ENCODE data around the gene SLC25A21.
"Not testable (repeated sequence)": the region's sequence is repeated elsewhere in the genome, so short reads cannot be mapped to it uniquely, and the experiment has no call there.

Gene SLC25A21

GRCh38 chr14:37081856-37082255, 90.5 kb downstream of the SLC25A21 start:
- no peaks in the 10 kb centered on the region for H3K4me1 ChIP-seq (ENCODE audit: insufficient read depth, low read length)
- H3K27me3 ChIP-seq (ENCODE audit: control insufficient read depth in 1 of 2, insufficient read depth in 2 of 2, low read length in 2 of 2): no peaks in the 10 kb centered on the region
- no peak overlapping the region for H3K27ac ChIP-seq (ENCODE audit: low read depth, low read length)
- no peak overlapping the region for H3K4me3 ChIP-seq (ENCODE audit: low read depth in 1 of 2, low read length in 2 of 2)
- no peak overlapping the region for H3K9ac ChIP-seq (ENCODE audit: low read length)
- no peaks in the 10 kb centered on the region for H3K36me3 ChIP-seq (ENCODE audit: insufficient read depth, low read length)
- no peaks in the 10 kb centered on the region for H3K9me3 ChIP-seq (ENCODE audit: low read length)

GRCh38 chr14:37081218-37081617, 91.2 kb downstream of the SLC25A21 start:
- no peaks in the 10 kb centered on the region for H3K27me3 ChIP-seq (ENCODE audit: control insufficient read depth in 1 of 2, insufficient read depth in 2 of 2, low read length in 2 of 2)
- no peaks in the 10 kb centered on the region for H3K36me3 ChIP-seq (ENCODE audit: insufficient read depth, low read length)
- H3K9ac ChIP-seq (ENCODE audit: low read length): no peak overlapping the region
- H3K4me3 ChIP-seq (ENCODE audit: low read depth in 1 of 2, low read length in 2 of 2): no peak overlapping the region
- no peaks in the 10 kb centered on the region for H3K9me3 ChIP-seq (ENCODE audit: low read length)
- H3K27ac ChIP-seq (ENCODE audit: low read depth, low read length): no peak overlapping the region
- no peaks in the 10 kb centered on the region for H3K4me1 ChIP-seq (ENCODE audit: insufficient read depth, low read length)

GRCh38 chr14:37078131-37078530, 94.3 kb downstream of the SLC25A21 start:
- H3K9ac ChIP-seq (ENCODE audit: low read length): no peak overlapping the region
- H3K27ac ChIP-seq (ENCODE audit: low read depth, low read length): no peak overlapping the region
- no peaks in the 10 kb centered on the region for H3K36me3 ChIP-seq (ENCODE audit: insufficient read depth, low read length)
- H3K4me3 ChIP-seq (ENCODE audit: low read depth in 1 of 2, low read length in 2 of 2): no peak overlapping the region
- H3K4me1 ChIP-seq (ENCODE audit: insufficient read depth, low read length): no peaks in the 10 kb centered on the region
- H3K9me3 ChIP-seq (ENCODE audit: low read length): no peaks in the 10 kb centered on the region
- H3K27me3 ChIP-seq (ENCODE audit: control insufficient read depth in 1 of 2, insufficient read depth in 2 of 2, low read length in 2 of 2): no peaks in the 10 kb centered on the region

- not testable (repeated sequence) for H3K9me3 ChIP-seq (ENCODE audit: low read length); H3K4me1 ChIP-seq (ENCODE audit: insufficient read depth, low read length)
Observed at GRCh38 chr14:37074320-37074719, 98.1 kb downstream of the SLC25A21 start.

GRCh38 chr14:37063467-37064240, 108.8 kb downstream of the SLC25A21 start:
- no peak overlapping the region for H3K9ac ChIP-seq (ENCODE audit: low read length)
- no peak overlapping the region for H3K4me3 ChIP-seq (ENCODE audit: low read depth in 1 of 2, low read length in 2 of 2)
- H3K27ac ChIP-seq (ENCODE audit: low read depth, low read length): no peak overlapping the region
- H3K4me1 ChIP-seq (ENCODE audit: insufficient read depth, low read length): no peaks in the 10 kb centered on the region
- H3K27me3 ChIP-seq (ENCODE audit: control insufficient read depth in 1 of 2, insufficient read depth in 2 of 2, low read length in 2 of 2): no peaks in the 10 kb centered on the region
- no peaks in the 10 kb centered on the region for H3K36me3 ChIP-seq (ENCODE audit: insufficient read depth, low read length)
- H3K9me3 ChIP-seq (ENCODE audit: low read length): no peaks in the 10 kb centered on the region

More at GRCh38 chr14:37074320-37074719, 98.1 kb downstream of the SLC25A21 start:
- not testable (repeated sequence) for H3K4me3 ChIP-seq (ENCODE audit: low read depth in 1 of 2, low read length in 2 of 2); H3K27ac ChIP-seq (ENCODE audit: low read depth, low read length); H3K36me3 ChIP-seq (ENCODE audit: insufficient read depth, low read length); H3K9ac ChIP-seq (ENCODE audit: low read length); H3K27me3 ChIP-seq (ENCODE audit: control insufficient read depth in 1 of 2, insufficient read depth in 2 of 2, low read length in 2 of 2)

GRCh38 chr14:37062191-37062803, 110.1 kb downstream of the SLC25A21 start:
- Histone ChIP-seq H3K4me3 (ENCODE audit: low read depth in 1 of 2, low read length in 2 of 2) (no peak overlapping the region), H3K4me1 (ENCODE audit: insufficient read depth, low read length) (no peaks in the 10 kb centered on the region), H3K27ac (ENCODE audit: low read depth, low read length) (no peak overlapping the region), H3K9ac (ENCODE audit: low read length) (no peak overlapping the region), H3K36me3 (ENCODE audit: insufficient read depth, low read length) (no peaks in the 10 kb centered on the region), H3K9me3 (ENCODE audit: low read length) (no peaks in the 10 kb centered on the region), H3K27me3 (ENCODE audit: control insufficient read depth in 1 of 2, insufficient read depth in 2 of 2, low read length in 2 of 2) (no peaks in the 10 kb centered on the region)

- Histone ChIP-seq H3K9ac (ENCODE audit: low read length) (no peak overlapping the region), H3K27ac (ENCODE audit: low read depth, low read length) (no peak overlapping the region), H3K4me1 (ENCODE audit: insufficient read depth, low read length) (no peaks in the 10 kb centered on the region), H3K27me3 (ENCODE audit: control insufficient read depth in 1 of 2, insufficient read depth in 2 of 2, low read length in 2 of 2) (no peaks in the 10 kb centered on the region), H3K9me3 (ENCODE audit: low read length) (no peaks in the 10 kb centered on the region), H3K36me3 (ENCODE audit: insufficient read depth, low read length) (no peaks in the 10 kb centered on the region), H3K4me3 (ENCODE audit: low read depth in 1 of 2, low read length in 2 of 2) (no peak overlapping the region)
Observed at GRCh38 chr14:37061697-37062096, 110.7 kb downstream of the SLC25A21 start.

- Histone ChIP-seq H3K9ac (ENCODE audit: low read length) (no peak overlapping the region), H3K4me1 (ENCODE audit: insufficient read depth, low read length) (no peaks in the 10 kb centered on the region), H3K27me3 (ENCODE audit: control insufficient read depth in 1 of 2, insufficient read depth in 2 of 2, low read length in 2 of 2) (no peaks in the 10 kb centered on the region), H3K9me3 (ENCODE audit: low read length) (no peaks in the 10 kb centered on the region), H3K36me3 (ENCODE audit: insufficient read depth, low read length) (no peaks in the 10 kb centered on the region), H3K27ac (ENCODE audit: low read depth, low read length) (no peak overlapping the region), H3K4me3 (ENCODE audit: low read depth in 1 of 2, low read length in 2 of 2) (no peak overlapping the region)
Observed at GRCh38 chr14:37060496-37061260, 111.7 kb downstream of the SLC25A21 start.

GRCh38 chr14:37057776-37058175, 114.6 kb downstream of the SLC25A21 start:
- Histone ChIP-seq H3K4me3 (ENCODE audit: low read depth in 1 of 2, low read length in 2 of 2) (no peak overlapping the region), H3K9me3 (ENCODE audit: low read length) (no peaks in the 10 kb centered on the region), H3K27me3 (ENCODE audit: control insufficient read depth in 1 of 2, insufficient read depth in 2 of 2, low read length in 2 of 2) (no peaks in the 10 kb centered on the region), H3K4me1 (ENCODE audit: insufficient read depth, low read length) (no peaks in the 10 kb centered on the region), H3K27ac (ENCODE audit: low read depth, low read length) (no peak overlapping the region), H3K9ac (ENCODE audit: low read length) (no peak overlapping the region), H3K36me3 (ENCODE audit: insufficient read depth, low read length) (no peaks in the 10 kb centered on the region)

GRCh38 chr14:37056473-37056872, 115.9 kb downstream of the SLC25A21 start:
- Histone ChIP-seq H3K9ac (ENCODE audit: low read length) (no peak overlapping the region), H3K27ac (ENCODE audit: low read depth, low read length) (no peak overlapping the region), H3K9me3 (ENCODE audit: low read length) (no peaks in the 10 kb centered on the region), H3K36me3 (ENCODE audit: insufficient read depth, low read length) (no peaks in the 10 kb centered on the region), H3K4me3 (ENCODE audit: low read depth in 1 of 2, low read length in 2 of 2) (no peak overlapping the region), H3K4me1 (ENCODE audit: insufficient read depth, low read length) (no peaks in the 10 kb centered on the region), H3K27me3 (ENCODE audit: control insufficient read depth in 1 of 2, insufficient read depth in 2 of 2, low read length in 2 of 2) (no peaks in the 10 kb centered on the region)

GRCh38 chr14:37054869-37055268, 117.5 kb downstream of the SLC25A21 start:
- Histone ChIP-seq H3K4me1 (ENCODE audit: insufficient read depth, low read length) (no peaks in the 10 kb centered on the region), H3K36me3 (ENCODE audit: insufficient read depth, low read length) (no peaks in the 10 kb centered on the region), H3K4me3 (ENCODE audit: low read depth in 1 of 2, low read length in 2 of 2) (no peak overlapping the region), H3K9me3 (ENCODE audit: low read length) (no peaks in the 10 kb centered on the region), H3K27me3 (ENCODE audit: control insufficient read depth in 1 of 2, insufficient read depth in 2 of 2, low read length in 2 of 2) (no peaks in the 10 kb centered on the region), H3K27ac (ENCODE audit: low read depth, low read length) (no peak overlapping the region), H3K9ac (ENCODE audit: low read length) (no peak overlapping the region)
